ENCODE measurements around the gene SEMA5A.

GRCh38 chr5:9058666-9059065 lies 487.2 kb downstream of the SEMA5A start:
- TF ChIP-seq POLR2A (IDR thresholded peaks at IDR 0.05), result no peak
- no peak for TF ChIP-seq EP300 (IDR thresholded peaks at IDR 0.05)
- TF ChIP-seq, protein P1, sequence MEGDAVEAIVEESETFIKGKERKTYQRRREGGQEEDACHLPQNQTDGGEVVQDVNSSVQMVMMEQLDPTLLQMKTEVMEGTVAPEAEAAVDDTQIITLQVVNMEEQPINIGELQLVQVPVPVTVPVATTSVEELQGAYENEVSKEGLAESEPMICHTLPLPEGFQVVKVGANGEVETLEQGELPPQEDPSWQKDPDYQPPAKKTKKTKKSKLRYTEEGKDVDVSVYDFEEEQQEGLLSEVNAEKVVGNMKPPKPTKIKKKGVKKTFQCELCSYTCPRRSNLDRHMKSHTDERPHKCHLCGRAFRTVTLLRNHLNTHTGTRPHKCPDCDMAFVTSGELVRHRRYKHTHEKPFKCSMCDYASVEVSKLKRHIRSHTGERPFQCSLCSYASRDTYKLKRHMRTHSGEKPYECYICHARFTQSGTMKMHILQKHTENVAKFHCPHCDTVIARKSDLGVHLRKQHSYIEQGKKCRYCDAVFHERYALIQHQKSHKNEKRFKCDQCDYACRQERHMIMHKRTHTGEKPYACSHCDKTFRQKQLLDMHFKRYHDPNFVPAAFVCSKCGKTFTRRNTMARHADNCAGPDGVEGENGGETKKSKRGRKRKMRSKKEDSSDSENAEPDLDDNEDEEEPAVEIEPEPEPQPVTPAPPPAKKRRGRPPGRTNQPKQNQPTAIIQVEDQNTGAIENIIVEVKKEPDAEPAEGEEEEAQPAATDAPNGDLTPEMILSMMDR (IDR thresholded peaks at IDR 0.05), result no peak

Measured in gastroesophageal sphincter (tissue), 3 donors.